PC-3 (cell line): ENCODE data around the gene SLC9B2. TPM values are rescaled to one million over a fixed set of nuclear protein-coding genes. Genes with fewer than 3 reads are reported as not detected.

Experiments used
- ATAC-seq: fragments of 200-7000 bp; cut with Tn5 transposase; 2 replicates; pipeline ENCODE4 v1.9.1; 2020; ENCODE audit warnings: mild to moderate bottlenecking, moderate library complexity
- BruUV-seq: library from RNA; stranded (reverse); fragments of 400-500 nt; replicated peaks from 2 replicates; lab custom pipeline; 2021; lab: Mats Ljungman, UMichigan
- CTCF ChIA-PET: fragments of 300-600 bp; sonication (Branson Sonifier 250); formaldehyde crosslinking; loops from one replicate; lab custom pipeline; 2022; ENCODE audit warnings: antibody characterized with exemption; lab: Charles Lee
- POLR2A ChIA-PET: fragments of 300-600 bp; sonication (Branson Sonifier 250); formaldehyde crosslinking; loops from one replicate; lab custom pipeline; 2022; ENCODE audit warnings: antibody characterized with exemption; ENCODE audit not compliant: unreplicated experiment; lab: Charles Lee
- DNase-seq: peaks from one replicate; pipeline ENCODE4 v3.0.0-alpha.2; 2015
- H2AFZ ChIP-seq: fragments of 300-600 bp; sonication (generic); 2 replicates; pipeline ENCODE4 v1.6.0; 2016; ENCODE audit warnings: antibody characterized with exemption, low read length
- H3F3A ChIP-seq: fragments of 300-600 bp; sonication (generic); one replicate; pipeline ENCODE4 v1.6.0; 2017; ENCODE audit warnings: antibody characterized with exemption, low read length, control low read depth, mild to moderate bottlenecking; ENCODE audit not compliant: unreplicated experiment
- H3K27ac ChIP-seq: fragments of 300-600 bp; sonication (generic); 2 replicates; pipeline ENCODE4 v1.5.1; 2016; ENCODE audit warnings: mild to moderate bottlenecking, low read length
- H3K27me3 ChIP-seq: fragments of 300-600 bp; sonication (generic); 2 replicates; pipeline ENCODE4 v1.6.1; 2016; ENCODE audit warnings: low read length, mixed read lengths
- H3K36me3 ChIP-seq: fragments of 300-600 bp; sonication (generic); 2 replicates; pipeline ENCODE4 v1.6.1; 2016; ENCODE audit warnings: low read depth, mixed run types, low read length, mixed read lengths
- H3K4me1 ChIP-seq: fragments of 300-600 bp; sonication (generic); 2 replicates; pipeline ENCODE4 v1.5.1; 2016; ENCODE audit warnings: low read length; ENCODE audit not compliant: insufficient read depth
- H3K4me2 ChIP-seq: fragments of 300-600 bp; sonication (generic); 2 replicates; pipeline ENCODE4 v1.6.0; 2016; ENCODE audit warnings: low read length
- H3K4me3 ChIP-seq: fragments of 300-600 bp; sonication (generic); 2 replicates; pipeline ENCODE4 v1.5.1; 2016; ENCODE audit warnings: mild to moderate bottlenecking, low read length, mixed read lengths
- H3K79me2 ChIP-seq: fragments of 300-600 bp; sonication (generic); 2 replicates; pipeline ENCODE4 v1.6.1; 2017; ENCODE audit warnings: low read length, mixed read lengths
- H3K9ac ChIP-seq: fragments of 300-600 bp; sonication (generic); 2 replicates; pipeline ENCODE4 v1.6.0; 2016; ENCODE audit warnings: mild to moderate bottlenecking, low read length
- H3K9me2 ChIP-seq: fragments of 300-600 bp; sonication (generic); replicated peaks from 2 replicates; pipeline ENCODE4 v1.6.1; 2016; ENCODE audit warnings: mixed run types, low read length, mixed read lengths
- H3K9me3 ChIP-seq: fragments of 300-600 bp; sonication (generic); 2 replicates; pipeline ENCODE4 v1.6.1; 2016; ENCODE audit warnings: low read length, mixed read lengths
- H4K20me1 ChIP-seq: fragments of 300-600 bp; sonication (generic); 2 replicates; pipeline ENCODE4 v1.6.1; 2016; ENCODE audit warnings: low read length, mixed read lengths
- EZH2 ChIP-seq: fragments of 300-600 bp; sonication (generic); IDR thresholded peaks from one replicate; pipeline ENCODE4 v1.6.1; 2017; ENCODE audit warnings: antibody characterized with exemption, mild to moderate bottlenecking, low read length; ENCODE audit not compliant: unreplicated experiment
- EZH2phosphoT487 ChIP-seq: fragments of 300-600 bp; sonication (generic); IDR thresholded peaks from 2 replicates; pipeline ENCODE4 v1.6.1; 2018; ENCODE audit warnings: mild to moderate bottlenecking, antibody characterized with exemption, low read length, borderline replicate concordance
- intact Hi-C: fragments of 100-400 bp; cut with micrococcal nuclease; formaldehyde crosslinking; loops from 2 replicates; pipeline ENCODE4 v1.9.0; 2023
- total RNA-seq: library from RNA; depleted of rRNA; stranded (reverse); fragments of >200 nt; gene quantifications from 2 replicates; pipeline ENCODE4 v1.2.3, GENCODE V29; 2014
- TF ChIP-seq, protein P1 (sequence below): fragments of 300-600 bp; sonication (generic); conservative IDR thresholded peaks from 2 replicates; pipeline ENCODE4 v1.5.1; 2017; ENCODE audit warnings: antibody characterized with exemption, low read depth, mild to moderate bottlenecking, low read length

SLC9B2 gene
- total RNA-seq, 1 experiment from 2014 or later = 13.6 TPM

DNA sequence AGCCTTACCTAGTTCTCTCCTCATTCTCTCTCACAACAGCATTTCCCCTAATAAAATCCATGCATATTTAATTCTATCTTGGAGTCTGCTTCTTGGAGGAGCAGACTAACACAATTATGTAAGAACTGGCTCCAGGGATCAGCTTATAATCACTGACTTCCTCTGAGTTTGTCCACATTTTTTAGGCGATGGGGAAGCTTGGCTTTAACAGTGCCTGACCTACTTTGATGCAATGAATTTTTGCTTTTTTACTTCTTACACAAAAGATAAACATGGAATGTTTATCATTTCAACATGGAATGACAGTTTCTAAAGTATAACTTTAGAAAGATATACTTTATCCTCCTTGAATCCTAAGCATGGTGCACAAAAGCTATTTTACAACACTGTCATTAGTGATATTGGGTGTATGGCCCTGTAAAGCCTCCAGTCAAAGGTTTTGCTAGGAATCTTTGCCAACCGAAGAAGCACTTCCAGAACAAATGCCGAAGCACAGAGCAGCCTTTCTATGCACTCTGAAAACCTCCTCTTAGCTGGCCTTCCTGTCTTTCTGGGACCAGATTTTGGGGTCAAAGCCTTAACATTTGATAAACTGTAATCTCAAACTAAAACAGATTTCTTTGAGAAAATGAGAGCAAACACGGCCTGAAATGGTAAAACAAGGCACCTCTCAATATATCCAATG is 22.3 kb upstream of the SLC9B2 start:
- DNase-seq (no peak), ATAC-seq (no peak)
- Histone ChIP-seq H3K9me2 (no peaks in the 10 kb centered on the region), H3K36me3 (no peaks in the 10 kb centered on the region), H3K27me3 (no peaks in the 10 kb centered on the region), H4K20me1 (no peaks in the 10 kb centered on the region), H2AFZ (peak overlapping the region; percentile 89), H3K4me3 (peak overlapping the region; percentile 68), H3K79me2 (no peaks in the 10 kb centered on the region), H3K4me2 (peak overlapping the region; percentile 82), H3F3A (no peaks in the 10 kb centered on the region), H3K9me3 (no peaks in the 10 kb centered on the region), H3K27ac (no peak overlapping the region), H3K4me1 (peaks cover 9% of the 10 kb centered on the region; the same call in 1 of the 2 replicates), H3K9ac (peak overlapping the region; percentile 30; the same call in 1 of the 2 replicates)
- intact Hi-C loops = loop anchor here (1.0 to 10.0 kb wide), 2 partner anchors 274 to 666 kb away; partner anchors contain the start of gene UBE2D3
- ChIA-PET POLR2A (no interaction called here), CTCF (interaction anchor here (0.6 to 1.2 kb wide), 3 partner anchors 38 to 308 kb away, joined by 3 read pairs; no protein-coding TSS in a partner anchor)
- BruUV-seq = no TSS peak
- no peak for TF ChIP-seq EZH2
- TF ChIP-seq, protein P1, sequence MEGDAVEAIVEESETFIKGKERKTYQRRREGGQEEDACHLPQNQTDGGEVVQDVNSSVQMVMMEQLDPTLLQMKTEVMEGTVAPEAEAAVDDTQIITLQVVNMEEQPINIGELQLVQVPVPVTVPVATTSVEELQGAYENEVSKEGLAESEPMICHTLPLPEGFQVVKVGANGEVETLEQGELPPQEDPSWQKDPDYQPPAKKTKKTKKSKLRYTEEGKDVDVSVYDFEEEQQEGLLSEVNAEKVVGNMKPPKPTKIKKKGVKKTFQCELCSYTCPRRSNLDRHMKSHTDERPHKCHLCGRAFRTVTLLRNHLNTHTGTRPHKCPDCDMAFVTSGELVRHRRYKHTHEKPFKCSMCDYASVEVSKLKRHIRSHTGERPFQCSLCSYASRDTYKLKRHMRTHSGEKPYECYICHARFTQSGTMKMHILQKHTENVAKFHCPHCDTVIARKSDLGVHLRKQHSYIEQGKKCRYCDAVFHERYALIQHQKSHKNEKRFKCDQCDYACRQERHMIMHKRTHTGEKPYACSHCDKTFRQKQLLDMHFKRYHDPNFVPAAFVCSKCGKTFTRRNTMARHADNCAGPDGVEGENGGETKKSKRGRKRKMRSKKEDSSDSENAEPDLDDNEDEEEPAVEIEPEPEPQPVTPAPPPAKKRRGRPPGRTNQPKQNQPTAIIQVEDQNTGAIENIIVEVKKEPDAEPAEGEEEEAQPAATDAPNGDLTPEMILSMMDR = no peak
- no peak for TF ChIP-seq EZH2phosphoT487

DNA sequence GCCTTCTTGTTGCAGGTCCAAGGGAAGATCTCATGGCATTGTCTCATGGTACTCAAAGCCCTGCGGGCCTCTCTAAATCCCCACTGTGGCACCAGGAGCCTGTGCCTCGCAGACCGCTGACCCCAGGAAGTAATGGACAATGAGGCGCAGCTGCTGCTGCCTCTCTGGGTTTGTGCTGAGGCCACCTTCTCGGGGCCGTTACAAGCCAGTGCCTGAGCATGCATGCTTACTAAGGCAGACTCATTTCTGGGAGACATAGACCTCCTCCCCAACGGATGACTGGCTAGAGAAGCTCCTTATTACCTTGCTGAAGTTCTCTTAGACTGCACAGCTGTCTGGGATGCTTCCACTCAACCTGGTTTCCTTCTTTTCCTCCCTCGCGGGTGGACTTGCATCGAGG is 21.8 kb upstream of the SLC9B2 start:
- no TSS peak for BruUV-seq
- Histone ChIP-seq H3K9me2 (no peaks in the 10 kb centered on the region), H3K27me3 (no peaks in the 10 kb centered on the region), H3K9ac (no peak overlapping the region), H4K20me1 (no peaks in the 10 kb centered on the region), H3K4me3 (no peak overlapping the region), H2AFZ (no peak overlapping the region), H3K4me2 (no peak overlapping the region; the same call in 1 of the 2 replicates), H3K79me2 (no peaks in the 10 kb centered on the region), H3F3A (no peaks in the 10 kb centered on the region), H3K9me3 (no peaks in the 10 kb centered on the region), H3K27ac (no peak overlapping the region), H3K4me1 (peaks cover 9% of the 10 kb centered on the region; the same call in 1 of the 2 replicates), H3K36me3 (no peaks in the 10 kb centered on the region)
- CTCF ChIA-PET = no interaction called here
- POLR2A ChIA-PET = no interaction called here
- no peak for ATAC-seq
- intact Hi-C loops = loop anchor here (10.0 kb wide), 1 partner anchor 274 kb away; the partner anchor contains the start of gene UBE2D3
- no peak for DNase-seq
- TF ChIP-seq EZH2phosphoT487 (no peak), EZH2 (no peak)
- TF ChIP-seq, protein P1 = no peak

DNA sequence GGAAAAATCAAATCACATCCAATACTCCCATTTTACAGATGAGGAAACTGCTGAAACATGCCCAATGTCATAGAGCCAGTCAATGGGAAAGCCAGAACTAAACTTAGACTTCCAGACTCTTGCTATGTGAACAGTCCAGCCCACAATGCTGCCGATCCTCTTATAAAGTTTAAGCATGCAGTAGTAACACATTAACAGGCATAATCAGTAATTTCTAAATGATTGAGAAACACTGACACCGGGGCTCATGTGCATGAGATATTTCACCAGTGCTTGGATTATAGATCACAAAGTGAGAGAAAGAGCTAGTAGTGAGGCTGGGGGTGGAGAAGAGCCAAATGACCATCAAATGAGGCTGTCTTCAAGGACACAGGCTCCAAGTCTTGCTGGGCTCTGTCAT is 20.6 kb upstream of the SLC9B2 start:
- Histone ChIP-seq H3K4me3 (no peak overlapping the region), H3K9me3 (no peaks in the 10 kb centered on the region), H3K27me3 (no peaks in the 10 kb centered on the region), H4K20me1 (no peaks in the 10 kb centered on the region), H3K9me2 (no peaks in the 10 kb centered on the region), H3F3A (no peaks in the 10 kb centered on the region), H2AFZ (no peak overlapping the region), H3K36me3 (no peaks in the 10 kb centered on the region), H3K4me1 (peaks cover 9% of the 10 kb centered on the region; the same call in 1 of the 2 replicates), H3K9ac (no peak overlapping the region), H3K4me2 (no peak overlapping the region), H3K27ac (no peak overlapping the region), H3K79me2 (no peaks in the 10 kb centered on the region)
- ChIA-PET CTCF (no interaction called here), POLR2A (no interaction called here)
- no peak for DNase-seq
- ATAC-seq = no peak
- no TSS peak for BruUV-seq
- TF ChIP-seq EZH2 = no peak
- TF ChIP-seq, protein P1 = no peak
- TF ChIP-seq EZH2phosphoT487 = no peak
- intact Hi-C loops = loop anchor here (10.0 kb wide), 1 partner anchor 272 kb away; the partner anchor contains the start of gene UBE2D3
